ENCODE results near the gene NRG2.

The NRG2 gene

DNA sequence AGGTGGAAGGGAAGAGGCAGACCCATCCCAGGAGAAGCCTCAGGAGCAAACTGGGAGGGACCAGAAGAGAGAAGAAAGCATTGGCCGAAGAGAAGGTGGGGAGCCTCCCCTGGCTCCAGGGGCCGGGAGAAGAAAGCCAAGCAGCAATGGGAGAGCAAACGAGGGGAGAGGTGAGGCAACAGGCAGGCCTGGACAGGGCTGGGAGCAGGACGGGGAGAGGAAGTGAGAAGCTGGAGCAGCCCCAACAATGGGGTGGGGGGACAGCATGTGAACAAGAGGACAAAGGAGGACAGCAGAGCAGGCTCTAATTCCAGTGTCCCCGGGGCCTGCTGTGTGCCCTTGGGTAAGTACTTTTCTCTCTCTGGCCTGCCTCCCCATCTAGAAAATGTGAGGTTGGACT is 132.2 kb downstream of the NRG2 start:
- H3K27ac ChIP-seq: no peak overlapping the region
- TF ChIP-seq ZFX (IDR thresholded peaks at IDR 0.05; ENCODE audit: borderline replicate concordance): no peak
- TF ChIP-seq, protein P1, sequence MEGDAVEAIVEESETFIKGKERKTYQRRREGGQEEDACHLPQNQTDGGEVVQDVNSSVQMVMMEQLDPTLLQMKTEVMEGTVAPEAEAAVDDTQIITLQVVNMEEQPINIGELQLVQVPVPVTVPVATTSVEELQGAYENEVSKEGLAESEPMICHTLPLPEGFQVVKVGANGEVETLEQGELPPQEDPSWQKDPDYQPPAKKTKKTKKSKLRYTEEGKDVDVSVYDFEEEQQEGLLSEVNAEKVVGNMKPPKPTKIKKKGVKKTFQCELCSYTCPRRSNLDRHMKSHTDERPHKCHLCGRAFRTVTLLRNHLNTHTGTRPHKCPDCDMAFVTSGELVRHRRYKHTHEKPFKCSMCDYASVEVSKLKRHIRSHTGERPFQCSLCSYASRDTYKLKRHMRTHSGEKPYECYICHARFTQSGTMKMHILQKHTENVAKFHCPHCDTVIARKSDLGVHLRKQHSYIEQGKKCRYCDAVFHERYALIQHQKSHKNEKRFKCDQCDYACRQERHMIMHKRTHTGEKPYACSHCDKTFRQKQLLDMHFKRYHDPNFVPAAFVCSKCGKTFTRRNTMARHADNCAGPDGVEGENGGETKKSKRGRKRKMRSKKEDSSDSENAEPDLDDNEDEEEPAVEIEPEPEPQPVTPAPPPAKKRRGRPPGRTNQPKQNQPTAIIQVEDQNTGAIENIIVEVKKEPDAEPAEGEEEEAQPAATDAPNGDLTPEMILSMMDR (IDR thresholded peaks at IDR 0.05): no peak

DNA sequence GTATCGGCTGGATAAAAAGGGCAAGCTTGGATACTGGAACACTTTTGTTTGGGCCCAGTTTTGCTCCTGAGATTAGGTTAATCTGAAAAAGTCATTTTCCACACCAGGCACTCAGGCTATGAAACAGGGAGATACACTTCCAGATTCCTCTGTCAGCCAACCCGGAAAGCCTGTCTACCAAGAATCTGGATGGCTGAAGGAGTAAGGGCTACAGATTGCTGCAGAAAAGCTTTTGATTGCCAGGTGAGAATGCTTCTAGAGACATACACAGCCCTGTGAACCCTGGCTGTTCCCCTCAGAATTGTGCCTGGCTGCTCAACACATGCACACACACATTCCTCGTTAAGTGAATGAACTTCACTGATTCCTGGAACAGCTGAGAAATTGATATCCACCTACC is 133.1 kb downstream of the NRG2 start:
- TF ChIP-seq, protein P1 (IDR thresholded peaks at IDR 0.05): no peak
- no peak for TF ChIP-seq ZFX (IDR thresholded peaks at IDR 0.05; ENCODE audit: borderline replicate concordance)
- H3K27ac ChIP-seq: no peak overlapping the region

DNA sequence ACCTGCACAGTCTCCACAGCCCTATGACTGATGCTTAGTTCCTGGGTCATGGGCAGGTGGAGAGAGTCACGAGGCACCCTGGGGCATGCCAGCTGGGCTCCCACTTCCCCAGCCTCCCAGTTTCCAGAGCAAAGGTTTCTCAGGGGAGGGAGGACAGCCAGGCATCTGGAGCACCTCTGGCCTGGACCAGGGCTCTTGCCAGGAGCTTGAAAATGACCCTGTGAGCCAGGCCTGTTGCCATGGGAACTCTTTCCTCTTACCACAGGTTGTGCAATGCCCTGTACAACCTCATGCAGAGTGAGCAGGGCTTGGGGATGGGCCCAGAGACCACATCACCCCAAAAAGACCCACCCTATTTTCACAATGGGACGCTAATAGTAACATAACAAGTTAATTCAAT is 134.3 kb downstream of the NRG2 start:
- H3K27ac ChIP-seq: no peak overlapping the region
- TF ChIP-seq, protein P1 (IDR thresholded peaks at IDR 0.05): no peak
- TF ChIP-seq ZFX (IDR thresholded peaks at IDR 0.05; ENCODE audit: borderline replicate concordance): no peak

DNA sequence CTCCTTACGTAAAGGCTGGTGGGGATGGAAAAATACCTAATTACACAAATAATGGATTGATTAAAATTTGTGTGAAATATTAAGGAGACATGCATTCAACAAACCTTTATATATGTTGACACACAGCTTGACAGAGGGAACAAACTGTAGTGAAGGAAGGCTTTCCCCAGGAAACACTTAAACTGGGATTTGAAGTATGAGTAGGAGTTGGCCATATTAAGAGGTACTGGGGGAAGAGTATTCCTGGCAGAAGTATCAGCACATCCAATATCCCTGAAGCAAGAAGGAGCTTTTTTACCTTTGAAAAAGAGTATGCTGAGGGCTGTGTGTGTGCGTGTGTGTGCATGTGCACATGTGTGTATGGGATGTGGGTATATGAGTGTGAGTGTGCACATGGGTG is 136.4 kb downstream of the NRG2 start:
- no peak for TF ChIP-seq ZFX (IDR thresholded peaks at IDR 0.05; ENCODE audit: borderline replicate concordance)
- TF ChIP-seq, protein P1 (IDR thresholded peaks at IDR 0.05): no peak
- H3K27ac ChIP-seq: no peak overlapping the region

DNA sequence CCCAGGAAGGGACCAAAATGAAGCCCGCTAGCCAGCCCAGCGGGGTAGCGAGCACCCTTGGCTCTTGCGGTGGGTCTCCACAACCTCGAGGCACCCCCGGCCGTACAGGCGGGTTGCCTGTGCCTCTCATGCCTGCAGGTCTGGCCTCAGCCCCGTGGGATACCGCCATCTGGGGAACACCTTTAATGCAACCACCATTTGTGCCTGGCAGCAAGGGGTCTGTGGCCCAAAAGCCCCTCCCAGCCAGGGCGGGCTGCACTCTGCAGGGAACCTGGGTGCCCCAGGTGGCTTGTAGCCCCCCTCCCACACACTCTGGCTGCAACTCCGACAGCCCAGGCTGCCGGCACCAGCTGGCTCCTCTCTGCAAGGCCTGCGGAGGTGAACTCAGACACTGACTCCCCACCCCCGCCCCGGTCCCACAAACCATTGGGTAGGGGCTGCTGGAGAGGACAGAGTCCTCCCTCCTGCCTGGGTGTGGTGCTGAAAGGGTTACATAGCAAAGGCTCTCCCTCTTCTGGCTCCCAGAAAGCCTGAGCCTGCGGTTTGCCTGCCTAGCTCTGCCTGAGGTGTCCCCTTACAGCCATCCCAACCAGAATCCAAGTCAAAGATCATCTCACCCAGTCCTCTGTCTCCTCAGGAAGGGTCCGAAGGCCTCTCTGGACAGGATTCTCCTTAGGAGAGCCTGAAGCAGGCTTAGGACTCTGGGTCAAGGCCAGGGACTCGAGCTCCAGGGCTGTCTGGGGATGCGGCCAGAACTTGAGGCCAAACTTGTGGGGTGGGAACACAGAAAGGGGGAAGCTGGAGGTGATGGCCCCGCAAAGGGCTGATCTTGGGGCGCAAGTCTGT is 138.1 kb downstream of the NRG2 start:
- H3K27ac ChIP-seq: no peak overlapping the region

DNA sequence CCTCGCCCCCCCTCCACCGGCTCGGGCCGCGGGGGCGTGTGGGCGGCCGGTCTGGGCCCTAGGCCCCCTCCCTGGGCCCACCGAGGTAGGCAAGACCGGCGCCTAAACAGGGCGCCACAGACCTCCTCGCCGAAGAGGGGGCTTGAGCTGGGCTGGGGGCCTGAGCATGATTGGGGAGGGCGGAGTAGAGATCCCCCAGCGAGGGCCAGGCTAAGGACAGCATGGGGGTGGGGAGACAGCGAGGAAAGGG is 138.6 kb downstream of the NRG2 start:
- TF ChIP-seq, protein P1 (IDR thresholded peaks at IDR 0.05): no peak
- no peak for TF ChIP-seq ZFX (IDR thresholded peaks at IDR 0.05; ENCODE audit: borderline replicate concordance)
- no peak overlapping the region for H3K27ac ChIP-seq

More for the DNA sequence above, 138.1 kb downstream of the NRG2 start:
- no peak for TF ChIP-seq ZFX (IDR thresholded peaks at IDR 0.05; ENCODE audit: borderline replicate concordance)
- TF ChIP-seq, protein P1 (IDR thresholded peaks at IDR 0.05): no peak

DNA sequence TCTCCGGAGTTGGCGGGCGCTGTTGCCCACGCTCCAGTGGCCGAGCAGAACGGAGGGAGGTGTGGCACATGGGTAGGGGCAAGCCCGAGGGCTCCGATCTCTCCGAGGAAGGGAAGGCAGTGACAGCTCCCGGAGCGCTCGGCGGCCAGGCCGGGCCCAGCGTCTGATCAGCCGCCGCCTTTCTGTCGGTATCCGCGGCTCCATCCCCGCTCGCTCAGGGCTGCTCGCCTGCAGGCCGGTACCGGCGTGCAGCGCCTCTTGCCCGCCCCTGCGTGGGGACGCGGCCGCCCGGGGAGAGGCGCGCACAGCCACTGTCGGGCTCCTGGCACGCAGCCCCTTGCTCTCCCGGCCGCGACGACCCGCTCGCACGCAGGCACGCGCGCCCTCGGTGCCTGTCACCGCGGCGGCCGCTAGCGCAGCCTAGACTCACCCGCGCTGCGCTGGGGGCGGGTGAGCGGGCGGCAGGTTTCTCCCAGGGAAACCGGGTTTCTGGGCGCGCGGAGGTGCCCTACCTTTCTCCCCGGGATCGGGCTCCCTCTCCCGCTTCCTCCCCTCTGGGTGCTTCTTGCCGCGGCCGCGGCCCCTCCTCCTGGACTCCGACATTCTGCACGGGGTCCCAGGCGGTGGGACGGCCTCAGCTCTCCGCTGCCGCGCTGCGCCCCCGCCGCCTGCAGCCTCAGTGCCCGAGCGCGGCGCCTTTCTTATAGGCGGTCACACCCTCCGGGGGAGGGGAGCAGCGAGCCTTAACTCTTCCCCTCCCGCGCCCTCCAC is 139.1 kb downstream of the NRG2 start:
- no peak overlapping the region for H3K27ac ChIP-seq
- no peak for TF ChIP-seq ZFX (IDR thresholded peaks at IDR 0.05; ENCODE audit: borderline replicate concordance)

Measured in 22Rv1 (cell line).